Measurements from ENCODE around the gene PRKRA. TPM values are rescaled to one million over a fixed set of nuclear protein-coding genes. Genes with fewer than 3 reads are reported as not detected.

PRKRA gene
- total and polyA plus RNA-seq, 2 of the 13 experiments (the other 11 are each of a cell fraction or from before 2014, with no cell fraction given), result 53.1 to 74.7 TPM

DNA sequence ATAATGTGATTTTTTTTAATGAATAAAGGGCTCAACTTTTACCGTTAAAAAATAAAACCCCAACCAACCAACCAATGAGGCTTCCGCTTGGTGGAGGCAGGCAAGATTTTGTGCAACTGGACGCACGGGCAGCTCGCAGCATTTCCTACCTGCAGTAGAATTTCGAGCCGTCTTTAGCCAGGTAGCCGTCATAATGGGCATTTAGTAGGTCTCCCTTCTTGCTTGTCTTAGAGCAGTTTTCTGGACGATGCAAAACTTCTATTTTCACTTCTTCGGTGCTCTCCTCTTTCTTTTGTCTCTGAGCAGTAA is 27.1 kb upstream of the PRKRA start:
- in situ Hi-C loops (cut with HindIII; ENCODE audit: extremely low pct_ligation_motif_present, low pct_unique_long_range_greater_than_20kb) (no loop called here), intact Hi-C loops (cut with micrococcal nuclease; ENCODE audit: unreplicated experiment) (loop anchor here (1.0 kb wide), 2 partner anchors 9 to 27 kb away; partner anchors contain the start of genes PJVK and PRKRA)
- H3K79me2 ChIP-seq (ENCODE audit: insufficient read depth, low read length), result peaks cover 45% of the 10 kb centered on the region
- H3K9me3 ChIP-seq (ENCODE audit: low read length), result no peaks in the 10 kb centered on the region
- H3K4me3 ChIP-seq (replicated peaks in 1 of 3; ENCODE audit: insufficient read depth in 1 of 3, low read depth in 2 of 3, low read length in 3 of 3), result peak overlapping the region; percentile 80 to 91 (median 82)
- 1% methylated on average over 10 of the region's 10 CpGs for WGBS (ENCODE audit: low lambda C conversion rate)
- H3K27me3 ChIP-seq (ENCODE audit: control insufficient read depth in 1 of 2, insufficient read depth in 2 of 2, low read length in 2 of 2), result no peaks in the 10 kb centered on the region; a peak in 1 of 5 replicates
- peak overlapping the region; percentile 86 for H3K9ac ChIP-seq (ENCODE audit: insufficient read depth, low read depth, low read length)
- ChIA-PET CTCF (ENCODE audit: low intra/inter-chr PET ratio, low total read pairs) (no interaction called here), POLR2A (interaction anchor here (1.0 to 1.9 kb wide), 2 partner anchors 9 to 27 kb away, joined by 3 to 7 read pairs; partner anchors contain the start of genes PJVK and PRKRA)
- FAIRE-seq (no peak), DNase-seq (ENCODE audit: low spot score) (no peak), ATAC-seq (no peak)
- H3K27ac ChIP-seq (ENCODE audit: extremely low read length, insufficient read depth, low read length), result peak overlapping the region; percentile 89
- H3K4me1 ChIP-seq (ENCODE audit: insufficient read depth, low read length), result peaks cover 40% of the 10 kb centered on the region
- H2AFZ ChIP-seq (ENCODE audit: low read length), result peak overlapping the region; percentile 81
- peak overlapping the region; percentile 91 for H3K4me2 ChIP-seq (ENCODE audit: low read depth, low read length)
- TSS peak; percentile 83 for BruUV-seq (replicated peaks)
- peaks cover 9% of the 10 kb centered on the region; the same call in 1 of the 2 replicates for H4K20me1 ChIP-seq (ENCODE audit: insufficient read depth, low read length)
- H3K36me3 ChIP-seq (replicated peaks in 1 of 2; ENCODE audit: control insufficient read depth in 1 of 2, insufficient read depth in 2 of 2, low read length in 2 of 2), result no peaks in the 10 kb centered on the region
- TF ChIP-seq CAMTA2 (CRISPR knock-in tag; IDR thresholded peaks at IDR 0.05; ENCODE audit: borderline replicate concordance), result 0 out of 2 replicates have a peak, but pooled peaks have one; percentile 10
- 0 out of 2 replicates have a peak, but pooled peaks have one; percentile 65 for TF ChIP-seq ZSCAN12 (CRISPR knock-in tag; IDR thresholded peaks at IDR 0.05)
- peak; percentile 75; the same call in 1 of the 2 replicates for TF ChIP-seq KDM5A (IDR thresholded peaks at IDR 0.05; ENCODE audit: borderline replicate concordance, low read length)
- TF ChIP-seq ZNF235 (CRISPR knock-in tag; IDR thresholded peaks at IDR 0.05; ENCODE audit: borderline replicate concordance), result no peak
- peak; percentile 85; the same call in 1 of the 2 replicates for TF ChIP-seq ZNF557 (CRISPR knock-in tag; IDR thresholded peaks at IDR 0.05)
- TF ChIP-seq, protein P1, sequence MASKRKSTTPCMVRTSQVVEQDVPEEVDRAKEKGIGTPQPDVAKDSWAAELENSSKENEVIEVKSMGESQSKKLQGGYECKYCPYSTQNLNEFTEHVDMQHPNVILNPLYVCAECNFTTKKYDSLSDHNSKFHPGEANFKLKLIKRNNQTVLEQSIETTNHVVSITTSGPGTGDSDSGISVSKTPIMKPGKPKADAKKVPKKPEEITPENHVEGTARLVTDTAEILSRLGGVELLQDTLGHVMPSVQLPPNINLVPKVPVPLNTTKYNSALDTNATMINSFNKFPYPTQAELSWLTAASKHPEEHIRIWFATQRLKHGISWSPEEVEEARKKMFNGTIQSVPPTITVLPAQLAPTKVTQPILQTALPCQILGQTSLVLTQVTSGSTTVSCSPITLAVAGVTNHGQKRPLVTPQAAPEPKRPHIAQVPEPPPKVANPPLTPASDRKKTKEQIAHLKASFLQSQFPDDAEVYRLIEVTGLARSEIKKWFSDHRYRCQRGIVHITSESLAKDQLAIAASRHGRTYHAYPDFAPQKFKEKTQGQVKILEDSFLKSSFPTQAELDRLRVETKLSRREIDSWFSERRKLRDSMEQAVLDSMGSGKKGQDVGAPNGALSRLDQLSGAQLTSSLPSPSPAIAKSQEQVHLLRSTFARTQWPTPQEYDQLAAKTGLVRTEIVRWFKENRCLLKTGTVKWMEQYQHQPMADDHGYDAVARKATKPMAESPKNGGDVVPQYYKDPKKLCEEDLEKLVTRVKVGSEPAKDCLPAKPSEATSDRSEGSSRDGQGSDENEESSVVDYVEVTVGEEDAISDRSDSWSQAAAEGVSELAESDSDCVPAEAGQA (IDR thresholded peaks at IDR 0.05; ENCODE audit: low read depth), result no peak
- TF ChIP-seq, protein P1 (CRISPR knock-in tag; IDR thresholded peaks at IDR 0.05; ENCODE audit: borderline replicate concordance), result peak; percentile 60; the same call in 1 of the 2 replicates
- TF ChIP-seq ZNF558 (CRISPR knock-in tag; IDR thresholded peaks at IDR 0.05; ENCODE audit: borderline replicate concordance), result no peak
- 0 out of 2 replicates have a peak, but pooled peaks have one; percentile 0 for TF ChIP-seq HNF4G (IDR thresholded peaks at IDR 0.05; ENCODE audit: borderline replicate concordance, low read depth, low read length)
- no peak for TF ChIP-seq HNF4G (CRISPR knock-in tag; IDR thresholded peaks at IDR 0.05; ENCODE audit: borderline replicate concordance, low read depth)
- TF ChIP-seq ERF (CRISPR knock-in tag; IDR thresholded peaks at IDR 0.05), result no peak
- 0 out of 2 replicates have a peak, but pooled peaks have one; percentile 35 for TF ChIP-seq ZNF773 (CRISPR knock-in tag; IDR thresholded peaks at IDR 0.05; ENCODE audit: borderline replicate concordance)
- TF ChIP-seq SYNCRIP (IDR thresholded peaks at IDR 0.05; ENCODE audit: insufficient read depth, low read depth, low read length), result no peak
- 0 out of 2 replicates have a peak, but pooled peaks have one; percentile 1 for TF ChIP-seq GTF2F1 (IDR thresholded peaks at IDR 0.05; ENCODE audit: low read length)
- TF ChIP-seq, protein P2, sequence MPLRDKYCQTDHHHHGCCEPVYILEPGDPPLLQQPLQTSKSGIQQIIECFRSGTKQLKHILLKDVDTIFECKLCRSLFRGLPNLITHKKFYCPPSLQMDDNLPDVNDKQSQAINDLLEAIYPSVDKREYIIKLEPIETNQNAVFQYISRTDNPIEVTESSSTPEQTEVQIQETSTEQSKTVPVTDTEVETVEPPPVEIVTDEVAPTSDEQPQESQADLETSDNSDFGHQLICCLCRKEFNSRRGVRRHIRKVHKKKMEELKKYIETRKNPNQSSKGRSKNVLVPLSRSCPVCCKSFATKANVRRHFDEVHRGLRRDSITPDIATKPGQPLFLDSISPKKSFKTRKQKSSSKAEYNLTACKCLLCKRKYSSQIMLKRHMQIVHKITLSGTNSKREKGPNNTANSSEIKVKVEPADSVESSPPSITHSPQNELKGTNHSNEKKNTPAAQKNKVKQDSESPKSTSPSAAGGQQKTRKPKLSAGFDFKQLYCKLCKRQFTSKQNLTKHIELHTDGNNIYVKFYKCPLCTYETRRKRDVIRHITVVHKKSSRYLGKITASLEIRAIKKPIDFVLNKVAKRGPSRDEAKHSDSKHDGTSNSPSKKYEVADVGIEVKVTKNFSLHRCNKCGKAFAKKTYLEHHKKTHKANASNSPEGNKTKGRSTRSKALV (CRISPR knock-in tag; IDR thresholded peaks at IDR 0.05), result peak; percentile 52; the same call in 1 of the 2 replicates
- TF ChIP-seq, protein P3, sequence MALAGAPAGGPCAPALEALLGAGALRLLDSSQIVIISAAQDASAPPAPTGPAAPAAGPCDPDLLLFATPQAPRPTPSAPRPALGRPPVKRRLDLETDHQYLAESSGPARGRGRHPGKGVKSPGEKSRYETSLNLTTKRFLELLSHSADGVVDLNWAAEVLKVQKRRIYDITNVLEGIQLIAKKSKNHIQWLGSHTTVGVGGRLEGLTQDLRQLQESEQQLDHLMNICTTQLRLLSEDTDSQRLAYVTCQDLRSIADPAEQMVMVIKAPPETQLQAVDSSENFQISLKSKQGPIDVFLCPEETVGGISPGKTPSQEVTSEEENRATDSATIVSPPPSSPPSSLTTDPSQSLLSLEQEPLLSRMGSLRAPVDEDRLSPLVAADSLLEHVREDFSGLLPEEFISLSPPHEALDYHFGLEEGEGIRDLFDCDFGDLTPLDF (CRISPR knock-in tag; IDR thresholded peaks at IDR 0.05), result 0 out of 2 replicates have a peak, but pooled peaks have one; percentile 71
